Stimulated activated CD8-positive, alpha-beta memory T cell treated with anti-CD3 and anti-CD28 coated beads, Interleukin-4, amount 100 ng/mL, for 1 hour (primary cell): ENCODE measurements around the gene FILIP1.

ENCODE experiments used
- DNase-seq, 2 donors: peaks; one replicate each; pipeline ENCODE4 v3.0.0-alpha.2; 2020; ENCODE audit warnings: low read depth in 2 of 2, low spot score in 1 of 2

Gene FILIP1

DNA sequence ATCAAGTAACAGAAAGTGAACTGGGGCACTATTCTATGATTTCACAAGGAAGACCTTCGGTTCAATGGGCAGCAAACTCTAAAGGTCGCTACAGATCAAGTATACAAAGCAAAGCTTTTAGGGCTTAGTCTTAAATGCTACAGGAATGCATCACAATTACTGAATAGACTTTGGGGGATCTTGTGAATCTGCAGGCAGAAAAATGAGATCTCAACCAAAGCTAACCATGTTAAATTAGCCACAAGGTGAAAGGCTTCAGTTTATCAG, 111.0 kb downstream of the FILIP1 start:
- DNase-seq = no peak

DNA sequence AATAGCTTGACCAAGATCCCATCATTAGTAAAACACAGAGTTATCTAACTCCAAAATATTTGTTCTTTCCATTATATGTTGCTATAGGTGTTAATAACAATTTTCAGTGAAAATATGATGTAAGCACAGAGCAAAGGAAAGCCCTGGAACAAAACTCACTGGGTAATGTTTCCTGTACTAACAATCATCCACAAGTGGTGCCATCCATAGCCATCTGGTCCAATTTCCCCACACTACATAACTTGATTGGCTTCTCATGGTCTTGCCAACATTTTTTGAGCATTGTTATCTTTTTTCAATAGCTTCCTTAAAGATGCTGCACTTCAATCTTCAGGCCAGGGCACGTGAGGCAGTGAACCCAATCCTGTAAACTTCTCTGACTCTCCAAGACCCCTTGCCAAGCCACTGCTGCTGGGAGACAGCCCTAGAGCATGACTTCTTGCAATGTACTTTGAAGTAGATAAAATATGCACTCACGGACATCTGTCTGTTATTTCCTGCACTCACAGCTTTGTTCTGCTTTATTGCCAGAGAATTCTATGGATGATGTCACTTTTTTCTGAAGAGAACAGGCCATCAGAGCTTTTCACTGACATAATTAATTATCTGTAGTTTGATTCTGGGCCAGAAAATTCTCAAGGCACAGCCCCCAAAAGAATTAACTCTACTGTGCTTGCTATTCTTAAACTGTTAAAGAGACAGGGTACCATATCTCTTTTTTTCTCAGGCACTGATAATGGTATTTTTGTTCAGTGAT, 111.5 kb downstream of the FILIP1 start:
- no peak for DNase-seq

DNA sequence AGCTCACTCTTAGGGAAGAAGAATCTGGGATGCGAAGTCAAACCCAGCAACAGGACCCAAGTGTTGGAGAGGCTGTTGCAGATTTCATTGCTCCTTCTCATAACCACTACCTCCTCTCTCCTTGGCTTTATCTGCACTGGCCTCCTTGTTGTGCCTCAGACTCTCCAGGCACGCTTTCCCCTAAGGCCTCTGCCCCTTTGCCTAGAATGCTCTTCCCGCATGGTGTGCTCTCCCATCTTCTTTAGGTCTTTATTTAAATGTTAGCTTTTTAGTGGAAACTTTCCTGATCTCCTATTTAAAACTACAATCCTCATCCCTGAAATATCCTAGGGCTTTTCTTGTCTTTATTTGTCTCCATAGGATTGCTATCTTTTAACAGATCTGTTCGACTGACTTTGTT, 114.1 kb downstream of the FILIP1 start:
- DNase-seq = no peak

DNA sequence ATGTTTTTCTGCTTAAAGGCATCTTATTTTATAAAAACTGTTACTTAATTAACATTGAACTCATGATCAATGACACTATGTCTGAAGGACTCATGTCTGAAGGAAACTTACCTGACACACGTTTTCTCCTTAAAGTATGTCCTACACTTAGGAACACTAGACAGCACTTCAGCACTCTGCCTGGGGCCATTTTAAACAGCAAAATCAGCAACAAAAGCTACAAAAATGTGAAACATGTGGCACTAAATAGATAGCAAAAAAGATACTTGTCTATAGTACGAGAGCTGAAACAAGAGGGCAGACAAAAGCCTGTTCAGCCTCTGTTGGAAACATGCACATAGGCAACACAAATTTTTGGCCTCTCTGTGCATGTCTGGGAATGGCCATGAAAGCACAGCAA, 115.5 kb downstream of the FILIP1 start:
- no peak for DNase-seq

DNA sequence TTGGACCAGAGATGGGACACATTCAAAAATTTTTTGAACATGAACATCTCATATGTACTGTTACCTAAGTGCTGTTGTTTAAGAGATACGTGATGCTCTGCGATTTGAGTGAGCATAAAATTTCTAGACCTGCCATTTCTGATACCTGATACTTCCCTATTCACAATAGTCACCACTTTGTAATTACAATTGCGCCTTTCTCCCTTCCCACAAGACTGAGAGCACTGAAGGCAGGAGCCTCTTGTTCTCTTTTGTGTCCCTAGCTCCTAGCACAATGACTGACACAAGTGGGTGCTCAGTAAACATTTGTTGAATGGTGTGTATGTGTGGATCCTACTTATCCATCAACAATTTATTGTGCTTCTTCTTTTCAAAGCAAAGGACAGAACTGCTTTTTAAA, 116.2 kb downstream of the FILIP1 start:
- no peak for DNase-seq

DNA sequence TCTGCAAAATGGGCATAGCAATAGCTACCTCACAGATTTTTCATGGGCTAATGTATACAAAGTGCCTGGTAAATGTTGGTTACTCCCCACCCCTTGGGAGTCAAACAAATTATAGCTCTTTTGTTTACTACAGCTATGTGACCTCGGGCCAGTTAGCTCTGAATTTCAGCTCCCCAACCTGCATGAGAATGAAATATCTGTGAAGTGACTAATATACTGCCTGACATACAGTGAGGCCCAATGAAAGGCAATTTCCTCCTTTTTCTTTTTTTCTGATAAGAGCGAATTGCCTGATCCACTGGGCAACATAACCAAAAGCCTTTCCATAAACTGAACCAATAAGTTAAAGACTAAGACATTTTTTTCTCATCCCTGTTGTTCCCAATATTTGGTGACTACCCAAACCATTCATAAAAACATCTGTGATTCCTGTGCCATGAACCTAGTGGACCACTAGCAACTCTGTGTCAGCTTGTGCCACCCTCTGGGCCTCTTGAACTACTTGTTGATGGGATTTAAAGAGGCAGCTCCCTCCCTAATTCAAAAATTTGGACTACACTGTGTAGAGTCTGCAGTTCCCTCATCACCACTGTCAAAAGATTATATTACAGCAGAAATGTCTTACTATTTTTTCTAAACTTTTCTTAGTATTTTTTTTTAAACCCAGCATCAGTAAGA, 117.1 kb downstream of the FILIP1 start:
- DNase-seq = no peak

DNA sequence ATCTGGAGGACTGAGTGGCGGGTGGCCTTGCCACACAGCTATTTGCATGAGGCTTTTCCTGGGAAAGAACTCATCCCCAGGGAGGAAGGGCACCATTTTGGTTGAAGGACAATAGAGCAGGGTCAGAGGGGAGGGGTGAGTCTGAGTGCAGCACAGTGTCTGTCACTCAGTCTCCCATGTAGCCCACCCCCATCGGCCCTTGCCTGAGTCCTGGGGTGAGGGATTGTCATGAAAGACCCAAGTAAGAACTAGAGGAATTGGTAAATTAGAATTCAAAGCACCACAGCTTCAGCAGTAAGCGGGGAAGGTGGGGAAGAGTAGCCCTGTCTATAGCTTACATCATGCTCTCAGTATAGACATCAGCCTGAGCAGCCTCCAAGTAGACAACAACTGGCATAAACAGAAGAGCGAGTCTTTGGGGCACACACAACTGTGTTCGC, 118.6 kb downstream of the FILIP1 start:
- DNase-seq = no peak

DNA sequence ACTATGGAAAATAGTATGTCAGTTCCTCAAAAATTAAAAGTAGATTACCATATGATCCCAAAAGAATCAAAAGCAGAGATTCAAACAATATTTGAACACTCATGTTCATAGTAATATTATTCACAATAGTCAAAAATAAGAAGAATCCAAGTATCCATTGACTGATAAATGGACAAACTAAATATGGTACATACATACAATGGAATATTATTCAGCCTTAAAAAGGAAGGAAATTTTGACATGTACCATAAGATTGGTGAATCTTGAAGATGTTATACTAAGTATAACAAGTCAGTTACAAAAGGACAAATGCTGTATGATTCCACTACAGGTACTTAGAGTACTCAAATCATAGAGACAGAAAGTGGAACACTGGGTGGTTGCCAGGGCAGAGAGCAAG, 120.7 kb downstream of the FILIP1 start:
- DNase-seq = no peak

DNA sequence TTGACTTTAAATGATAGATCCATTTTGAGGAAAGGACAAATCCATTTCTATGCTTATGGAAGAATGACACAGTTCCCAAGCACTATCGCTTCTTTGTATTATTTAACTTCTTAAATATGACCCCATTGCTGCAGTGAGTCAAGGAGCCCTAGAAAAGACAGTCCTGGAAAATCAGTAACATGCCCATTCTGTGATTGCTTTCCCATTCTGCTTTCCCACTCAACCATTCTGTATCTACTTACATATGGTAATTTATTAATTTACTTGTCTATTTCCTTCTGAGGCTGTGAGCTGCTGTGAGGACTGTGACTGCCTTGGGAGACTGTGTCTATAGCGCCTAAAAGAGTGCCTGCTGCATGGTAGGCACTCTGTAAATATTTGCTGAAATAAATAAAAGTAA, 123.6 kb downstream of the FILIP1 start:
- DNase-seq = no peak

DNA sequence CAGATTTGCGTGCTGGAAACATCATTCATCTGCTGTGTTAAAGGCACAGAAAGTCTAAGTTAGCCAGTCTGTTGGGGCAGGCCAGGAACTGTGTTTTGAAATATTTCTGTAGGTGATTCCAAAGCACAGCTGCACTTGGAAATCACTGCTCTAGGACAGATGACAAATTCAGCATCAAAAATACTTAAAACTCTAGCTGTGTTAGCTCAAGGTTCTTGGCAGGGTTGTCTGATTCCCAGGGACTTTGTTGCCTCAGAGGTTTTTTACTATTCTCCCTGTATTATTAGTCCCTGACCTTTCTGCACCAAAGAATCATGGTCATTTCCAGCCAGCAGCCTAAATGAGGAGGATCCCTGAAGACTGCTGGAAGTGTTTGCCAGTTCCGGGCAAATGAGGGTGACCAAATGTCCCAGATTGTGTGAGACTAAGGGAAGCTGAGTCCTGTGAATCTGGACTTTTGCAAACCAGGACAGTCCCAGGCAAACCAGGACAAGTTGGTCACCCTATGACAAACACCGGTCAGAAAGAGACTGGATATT, 124.7 kb downstream of the FILIP1 start:
- DNase-seq = no peak

DNA sequence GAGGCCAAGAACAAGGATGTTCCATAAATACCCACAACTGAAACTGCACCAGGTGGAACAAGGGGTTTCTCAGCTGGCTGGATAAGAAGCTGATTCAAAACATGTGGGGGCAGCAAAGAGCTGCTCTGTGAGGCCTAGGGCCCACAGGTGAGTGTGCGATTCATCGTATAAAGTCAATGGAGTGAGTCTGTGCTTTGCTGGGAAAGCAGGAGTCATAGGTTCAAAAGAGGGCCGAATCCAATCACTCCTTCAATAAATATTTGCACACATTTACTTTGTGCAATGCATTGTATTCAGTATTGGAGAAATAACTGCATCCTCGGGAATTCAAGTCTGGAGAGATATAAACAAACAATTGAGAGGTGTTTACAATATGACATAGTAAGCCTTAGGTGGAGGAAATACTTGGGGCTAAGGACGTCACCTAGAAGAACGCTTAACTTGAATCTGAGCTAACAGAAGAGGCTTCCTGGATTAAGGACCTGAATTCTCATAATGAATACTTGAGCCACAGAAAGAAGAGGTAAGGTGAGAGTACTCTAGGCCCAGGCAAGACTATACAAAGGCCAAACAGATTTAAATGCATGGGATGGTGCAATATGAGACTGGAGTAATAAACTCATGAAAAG, 125.3 kb downstream of the FILIP1 start:
- no peak for DNase-seq

DNA sequence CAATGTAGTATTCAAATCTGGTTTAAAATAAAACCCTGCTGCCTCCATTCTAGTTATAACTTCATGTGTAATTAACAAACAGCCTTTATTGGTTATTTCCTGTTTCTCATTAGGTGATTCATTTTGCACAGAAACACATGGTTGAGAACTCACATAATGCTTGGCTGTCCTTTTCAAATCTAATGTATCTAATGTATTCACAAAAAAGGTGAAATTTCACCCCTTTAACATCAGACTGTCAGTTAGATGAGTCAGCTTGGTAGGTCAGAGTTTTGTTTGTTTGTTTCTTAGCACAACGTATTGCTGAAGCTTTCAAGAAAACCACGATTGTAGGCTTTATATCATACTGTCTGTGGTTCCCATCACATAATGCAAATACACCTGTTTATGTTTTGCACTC, 130.3 kb downstream of the FILIP1 start:
- no peak for DNase-seq

DNA sequence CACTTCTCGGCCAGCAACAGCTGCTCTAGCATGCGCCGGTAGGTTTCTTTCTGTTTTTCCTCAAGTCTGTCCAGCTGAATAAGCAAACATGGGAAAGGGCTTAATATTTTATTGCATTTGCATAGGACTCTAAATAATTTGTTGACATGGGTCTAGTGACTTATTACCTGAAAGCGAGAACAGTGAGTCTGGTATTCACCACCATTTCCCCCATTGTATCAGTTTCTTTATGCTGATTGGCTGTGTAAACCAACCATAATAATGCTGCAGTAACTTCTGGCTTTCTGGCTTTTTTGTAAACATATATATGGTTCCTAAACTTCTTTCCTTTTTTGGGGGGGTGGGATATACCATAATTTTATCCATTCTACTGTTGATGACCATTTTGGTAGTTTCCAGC, 140.0 kb downstream of the FILIP1 start:
- no peak for DNase-seq

DNA sequence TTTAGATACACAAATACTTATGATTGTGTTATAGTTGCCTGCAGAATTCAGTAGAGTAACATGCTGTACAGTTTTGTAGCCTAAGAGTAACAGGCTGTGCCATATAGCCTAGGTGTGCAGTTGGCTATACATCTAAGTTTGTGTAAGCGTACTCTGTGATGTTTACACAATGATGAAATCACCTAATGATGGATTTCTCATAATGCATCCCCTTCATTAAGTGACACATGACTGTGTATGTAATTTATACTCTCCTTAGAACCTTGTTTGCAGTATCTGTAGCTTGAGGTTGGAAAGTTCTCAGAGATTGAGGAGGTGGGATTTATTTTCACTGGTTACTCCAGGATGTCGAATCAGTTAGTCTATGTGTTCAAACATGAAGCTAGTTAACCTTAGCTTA, 142.0 kb downstream of the FILIP1 start:
- no peak for DNase-seq

DNA sequence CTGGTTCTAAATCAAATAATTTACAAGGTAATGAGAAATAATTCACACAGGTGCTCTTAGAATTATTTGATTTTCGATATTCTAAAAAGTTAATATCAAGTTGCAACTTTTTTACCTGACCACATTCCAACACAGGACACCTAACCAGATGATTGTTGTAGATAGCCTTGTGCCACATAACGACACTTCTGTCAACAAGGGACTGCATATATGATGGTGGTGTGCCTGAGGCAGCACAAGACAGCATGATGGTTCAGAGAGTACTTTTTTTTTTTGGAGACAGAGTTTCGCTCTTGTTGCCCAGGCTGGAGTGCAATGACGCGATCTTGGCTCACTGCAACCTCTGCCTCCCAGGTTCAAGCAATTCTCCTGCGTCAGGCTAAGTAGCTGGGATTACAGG, 142.8 kb downstream of the FILIP1 start:
- no peak for DNase-seq

DNA sequence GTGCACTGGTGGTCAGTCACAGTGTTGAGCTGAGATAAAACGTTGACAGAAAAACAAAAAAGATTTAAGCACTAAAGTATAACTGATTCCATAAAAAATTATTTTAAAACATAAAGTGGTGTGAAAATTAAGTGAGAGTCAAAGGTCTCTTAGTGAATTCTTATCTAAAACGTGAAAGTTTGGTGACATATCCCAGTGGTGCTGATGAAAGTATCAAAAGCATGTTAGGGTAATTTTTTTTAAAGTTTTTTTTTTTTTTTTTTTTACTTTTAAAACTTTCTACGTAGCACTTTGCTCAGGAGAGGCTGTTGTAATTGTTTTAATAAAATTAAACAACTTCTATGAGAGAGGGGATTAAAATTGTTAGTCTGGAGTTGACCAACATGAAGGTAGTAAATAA, 143.4 kb downstream of the FILIP1 start:
- DNase-seq = no peak

DNA sequence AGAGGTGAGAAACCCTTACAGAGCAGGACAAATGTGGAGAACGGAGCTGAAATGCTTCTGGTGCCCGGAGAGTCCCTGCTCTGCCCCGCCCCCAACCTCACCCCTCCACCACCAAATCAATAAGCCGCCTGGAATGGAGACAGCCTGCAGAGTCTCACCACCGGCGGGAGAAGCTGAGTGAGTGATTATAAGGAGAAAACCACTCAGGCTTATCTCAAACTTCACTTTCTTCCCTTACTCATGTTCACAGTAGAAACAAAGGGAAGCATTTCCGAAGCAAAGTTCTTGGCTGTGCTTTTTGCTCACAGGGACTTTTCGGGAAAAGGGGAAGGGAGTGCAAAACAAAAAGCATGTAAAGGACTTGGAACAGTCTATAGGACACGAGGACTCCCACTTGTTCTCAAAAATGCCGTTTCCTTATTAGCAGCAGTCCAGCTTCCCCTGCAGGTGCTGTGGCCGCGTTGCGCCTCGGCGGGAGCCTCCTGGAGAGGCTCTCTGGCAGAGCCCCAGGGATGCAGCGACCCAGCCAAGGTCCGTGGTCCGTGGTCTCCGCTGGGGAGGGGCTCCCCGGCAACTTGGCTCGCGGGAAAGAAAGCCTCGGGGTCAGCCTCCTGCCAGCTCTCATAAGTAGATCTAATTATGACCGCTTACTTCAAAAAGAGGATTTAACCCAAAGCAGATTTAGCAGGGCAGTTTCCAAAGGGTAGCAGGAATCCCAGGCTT, 144.2 kb downstream of the FILIP1 start:
- DNase-seq = no peak

DNA sequence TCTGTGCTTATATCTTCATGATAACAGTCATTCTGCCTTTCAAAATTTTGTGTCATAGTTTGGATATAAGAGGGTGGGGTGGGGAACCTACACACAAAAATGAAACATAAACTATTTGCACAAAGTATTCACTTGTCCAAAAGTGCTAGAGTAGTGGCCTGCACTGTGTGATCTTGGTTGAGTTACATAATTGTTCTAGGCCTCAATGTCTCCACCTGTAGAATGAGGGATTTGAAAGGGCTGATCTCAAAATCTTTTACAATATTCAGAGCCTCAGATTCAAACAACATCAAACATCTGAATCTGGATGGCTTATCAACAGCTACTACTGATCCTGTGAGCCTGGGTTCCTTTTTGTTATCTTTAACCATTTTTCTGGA, 144.7 kb downstream of the FILIP1 start:
- DNase-seq = no peak

DNA sequence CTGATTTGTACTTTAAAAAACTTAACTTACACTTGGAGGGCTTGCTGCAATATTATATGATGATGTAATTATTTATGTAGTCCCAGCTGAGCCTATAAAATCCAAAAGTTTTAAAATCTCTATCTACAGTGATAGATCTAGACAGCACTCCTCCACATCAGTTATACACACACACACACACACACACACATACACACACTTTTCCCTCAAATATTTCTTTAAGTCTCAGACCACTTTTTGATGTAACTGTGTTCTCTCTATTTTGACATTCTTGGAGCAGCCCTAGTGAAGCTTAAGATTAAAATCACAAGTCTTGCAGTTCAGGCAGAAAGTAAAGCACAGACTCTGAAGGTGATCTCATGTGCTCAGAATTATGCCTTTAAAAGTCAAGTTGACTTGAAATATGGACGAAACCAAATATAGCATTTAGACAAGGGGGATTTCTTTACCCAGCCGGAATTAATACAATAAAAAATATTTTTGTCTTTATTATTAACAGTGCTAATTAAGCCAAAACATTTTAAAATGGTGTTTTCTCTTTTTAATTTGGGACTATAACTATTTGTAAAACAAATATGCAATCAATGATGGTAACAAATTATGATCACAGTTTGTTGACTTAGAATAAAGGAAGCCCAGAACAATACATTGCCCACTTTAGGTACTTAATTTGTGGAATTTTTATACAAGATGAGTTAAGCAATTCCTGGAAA, 145.5 kb downstream of the FILIP1 start:
- no peak for DNase-seq

DNA sequence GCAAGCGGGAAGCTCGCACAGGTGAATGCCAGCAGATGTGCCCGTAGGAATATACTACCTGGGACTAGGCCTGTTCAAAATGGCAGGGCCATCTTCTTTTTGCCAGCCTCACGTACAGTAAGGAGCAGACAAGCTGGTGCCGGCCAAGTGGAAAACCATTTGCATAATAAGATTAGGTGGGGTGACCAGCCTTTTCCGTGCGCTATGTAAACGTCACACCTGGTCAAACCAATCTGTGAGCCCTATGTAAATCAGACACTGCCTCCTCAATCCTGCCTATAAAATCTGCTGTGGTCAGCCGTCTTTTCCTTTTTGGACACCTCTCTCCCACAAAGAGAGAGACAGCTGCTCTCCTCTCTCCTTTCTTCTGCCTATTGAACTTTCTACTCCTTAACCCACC, 148.2 kb downstream of the FILIP1 start:
- no peak for DNase-seq

DNA sequence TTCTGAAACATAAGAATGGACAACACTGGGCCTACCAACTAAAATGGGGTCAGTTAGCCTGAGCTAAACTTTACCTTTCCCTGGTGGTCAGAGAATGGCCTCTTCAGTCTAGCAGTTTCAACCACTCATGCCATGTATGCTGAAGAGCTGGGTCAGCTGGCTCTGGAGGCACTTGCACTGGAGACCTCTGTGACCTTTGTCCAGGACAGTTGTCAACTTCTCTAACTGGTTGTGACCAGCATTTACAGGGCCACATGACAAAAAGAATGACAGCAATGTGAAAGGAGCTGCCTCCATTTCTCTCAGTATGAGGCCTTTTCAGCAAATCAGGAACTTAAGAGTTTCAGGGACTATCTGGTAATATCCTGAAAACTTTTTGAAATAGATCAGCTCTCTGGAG, 149.1 kb downstream of the FILIP1 start:
- DNase-seq = no peak
